Type B pancreatic cell (in vitro differentiated cells): ENCODE results near the gene LRRC4. TPM values are rescaled to one million over a fixed set of nuclear protein-coding genes. Genes with fewer than 3 reads are reported as not detected.
A peak's percentile ranks its signal among the peaks of the same experiment; 100 is the strongest.

ENCODE experiments used
- DNase-seq: peaks from one replicate; pipeline ENCODE4 v3.0.0; 2021; ENCODE audit warnings: mixed read lengths; ENCODE audit not compliant: unreplicated experiment; ENCODE audit errors: extremely low spot score
- H3K27ac Mint-ChIP-seq: 2 replicates; pipeline ENCODE4 v1.8.0; 2021; ENCODE audit warnings: mild to moderate bottlenecking, mixed read lengths
- H3K27me3 Mint-ChIP-seq: 2 replicates; pipeline ENCODE4 v1.8.0; 2021; ENCODE audit warnings: mixed read lengths
- H3K36me3 Mint-ChIP-seq: 2 replicates; pipeline ENCODE4 v1.8.0; 2021; ENCODE audit warnings: mixed read lengths
- H3K4me1 Mint-ChIP-seq: one replicate; pipeline ENCODE4 v1.8.0; 2021; ENCODE audit warnings: mixed read lengths; ENCODE audit not compliant: unreplicated experiment
- H3K4me3 Mint-ChIP-seq: 2 replicates; pipeline ENCODE4 v1.8.0; 2021; ENCODE audit warnings: mild to moderate bottlenecking, mixed read lengths
- H3K9me3 Mint-ChIP-seq: 2 replicates; pipeline ENCODE4 v1.8.0; 2021; ENCODE audit warnings: mixed read lengths
- CTCF ChIP-seq: fragments of 200-600 bp; sonication (generic); conservative IDR thresholded peaks from 2 replicates; pipeline ENCODE4 v1.5.0; 2021; ENCODE audit warnings: antibody characterized with exemption, mild to moderate bottlenecking
- total RNA-seq: library from RNA; stranded (reverse); gene quantifications from 2 replicates; pipeline ENCODE4 v1.2.1, GENCODE V29; 2021; ENCODE audit warnings: low replicate concordance

LRRC4 gene
- total RNA-seq, 1 donor from 2014 or later, result 37.7 TPM

- no peak for TF ChIP-seq CTCF
- H3K36me3 Mint-ChIP-seq, result peaks cover 2% of the 10 kb centered on the region
- no peak overlapping the region for H3K27ac Mint-ChIP-seq
- H3K4me3 Mint-ChIP-seq, result no peak overlapping the region
- H3K27me3 Mint-ChIP-seq, result no peaks in the 10 kb centered on the region
- H3K4me1 Mint-ChIP-seq, result peaks cover 4% of the 10 kb centered on the region
- H3K9me3 Mint-ChIP-seq, result no peaks in the 10 kb centered on the region
- DNase-seq, result no peak
These were observed 35.2 kb upstream of the LRRC4 start for GRCh38 chr7:128066395-128066794.

GRCh38 chr7:128065872-128066271, 34.6 kb upstream of the LRRC4 start:
- no peak overlapping the region for H3K4me3 Mint-ChIP-seq
- H3K27me3 Mint-ChIP-seq, result no peaks in the 10 kb centered on the region
- H3K27ac Mint-ChIP-seq, result no peak overlapping the region
- peaks cover 4% of the 10 kb centered on the region for H3K4me1 Mint-ChIP-seq
- H3K36me3 Mint-ChIP-seq, result no peaks in the 10 kb centered on the region
- no peak for DNase-seq
- H3K9me3 Mint-ChIP-seq, result no peaks in the 10 kb centered on the region
- TF ChIP-seq CTCF, result no peak

- H3K9me3 Mint-ChIP-seq, result no peaks in the 10 kb centered on the region
- no peak for DNase-seq
- H3K4me1 Mint-ChIP-seq, result peaks cover 16% of the 10 kb centered on the region
- peaks cover 3% of the 10 kb centered on the region for H3K36me3 Mint-ChIP-seq
- no peak for TF ChIP-seq CTCF
- H3K27ac Mint-ChIP-seq, result no peak overlapping the region
- H3K27me3 Mint-ChIP-seq, result no peaks in the 10 kb centered on the region
- no peak overlapping the region for H3K4me3 Mint-ChIP-seq
These were observed 31.9 kb upstream of the LRRC4 start for GRCh38 chr7:128063088-128063487.

- Mint-ChIP-seq H3K27me3 (no peaks in the 10 kb centered on the region), H3K27ac (peak overlapping the region; percentile 58), H3K4me3 (no peak overlapping the region), H3K9me3 (no peaks in the 10 kb centered on the region), H3K36me3 (peaks cover 3% of the 10 kb centered on the region), H3K4me1 (peaks cover 26% of the 10 kb centered on the region)
- no peak for TF ChIP-seq CTCF
- no peak for DNase-seq
These were observed 28.8 kb upstream of the LRRC4 start for GRCh38 chr7:128060018-128060417.

GRCh38 chr7:128059143-128059988, 28.1 kb upstream of the LRRC4 start:
- Mint-ChIP-seq H3K9me3 (no peaks in the 10 kb centered on the region), H3K27ac (peak overlapping the region; percentile 58), H3K27me3 (no peaks in the 10 kb centered on the region), H3K36me3 (peaks cover 3% of the 10 kb centered on the region), H3K4me3 (no peak overlapping the region), H3K4me1 (peaks cover 32% of the 10 kb centered on the region)
- no peak for TF ChIP-seq CTCF
- DNase-seq, result no peak
